GM18507 (cell line): Measurements from ENCODE around the gene PLOD3.

ENCODE experiments used
- DNase-seq: peaks from one replicate; pipeline ENCODE4 v3.0.0; 2011; ENCODE audit warnings: low read depth; ENCODE audit not compliant: insufficient read length; ENCODE audit errors: extremely low spot score
- FAIRE-seq: peaks from 2 replicates; lab custom pipeline; 2011; peaks lifted over from hg19 to GRCh38; lab: Jason Lieb, UNC

The PLOD3 gene

GRCh38 chr7:101240226-101241014 lies 23.0 kb upstream of the PLOD3 start:
- DNase-seq, result no peak
- no peak for FAIRE-seq

- FAIRE-seq, result no peak
- DNase-seq, result no peak
Observed at GRCh38 chr7:101239951-101240220, 22.5 kb upstream of the PLOD3 start.

DNA sequence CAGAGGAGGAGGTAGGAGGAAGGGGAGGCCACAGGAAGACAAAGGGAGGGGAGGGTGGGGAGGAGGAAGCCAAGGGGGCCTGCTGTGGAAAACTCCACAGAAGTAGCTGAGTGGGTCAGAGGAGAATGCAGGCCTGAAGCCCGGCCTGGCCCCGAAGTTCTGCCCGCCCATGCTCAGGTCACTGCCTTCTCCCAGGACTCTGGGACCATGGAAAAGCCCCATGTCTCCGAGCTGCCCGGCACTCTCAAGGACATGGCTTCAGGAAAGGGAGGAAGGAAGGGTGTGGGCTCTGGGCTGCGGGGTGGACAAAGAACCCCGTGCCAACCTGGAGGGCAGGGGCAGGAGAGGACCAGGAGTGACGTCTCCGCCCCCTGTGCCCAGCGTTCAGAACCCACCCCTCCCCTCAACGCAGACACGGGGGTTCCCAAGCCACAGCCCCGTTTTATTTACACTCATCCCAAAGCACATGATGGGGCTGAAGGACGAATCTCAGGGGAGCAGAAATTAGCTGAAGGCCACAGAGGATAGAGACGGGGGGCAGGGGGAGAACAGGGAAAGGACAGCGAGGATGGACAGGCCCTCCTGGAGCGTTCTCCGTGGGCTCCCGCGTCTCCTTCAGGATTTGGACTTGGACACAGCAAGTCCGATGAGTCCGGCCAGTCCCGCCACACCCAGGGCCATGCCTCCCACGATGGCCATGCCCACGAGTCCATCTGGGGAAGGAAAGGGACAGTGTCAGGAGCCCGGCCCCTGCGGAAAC lies 22.0 kb upstream of the PLOD3 start:
- no peak for DNase-seq
- no peak for FAIRE-seq

DNA sequence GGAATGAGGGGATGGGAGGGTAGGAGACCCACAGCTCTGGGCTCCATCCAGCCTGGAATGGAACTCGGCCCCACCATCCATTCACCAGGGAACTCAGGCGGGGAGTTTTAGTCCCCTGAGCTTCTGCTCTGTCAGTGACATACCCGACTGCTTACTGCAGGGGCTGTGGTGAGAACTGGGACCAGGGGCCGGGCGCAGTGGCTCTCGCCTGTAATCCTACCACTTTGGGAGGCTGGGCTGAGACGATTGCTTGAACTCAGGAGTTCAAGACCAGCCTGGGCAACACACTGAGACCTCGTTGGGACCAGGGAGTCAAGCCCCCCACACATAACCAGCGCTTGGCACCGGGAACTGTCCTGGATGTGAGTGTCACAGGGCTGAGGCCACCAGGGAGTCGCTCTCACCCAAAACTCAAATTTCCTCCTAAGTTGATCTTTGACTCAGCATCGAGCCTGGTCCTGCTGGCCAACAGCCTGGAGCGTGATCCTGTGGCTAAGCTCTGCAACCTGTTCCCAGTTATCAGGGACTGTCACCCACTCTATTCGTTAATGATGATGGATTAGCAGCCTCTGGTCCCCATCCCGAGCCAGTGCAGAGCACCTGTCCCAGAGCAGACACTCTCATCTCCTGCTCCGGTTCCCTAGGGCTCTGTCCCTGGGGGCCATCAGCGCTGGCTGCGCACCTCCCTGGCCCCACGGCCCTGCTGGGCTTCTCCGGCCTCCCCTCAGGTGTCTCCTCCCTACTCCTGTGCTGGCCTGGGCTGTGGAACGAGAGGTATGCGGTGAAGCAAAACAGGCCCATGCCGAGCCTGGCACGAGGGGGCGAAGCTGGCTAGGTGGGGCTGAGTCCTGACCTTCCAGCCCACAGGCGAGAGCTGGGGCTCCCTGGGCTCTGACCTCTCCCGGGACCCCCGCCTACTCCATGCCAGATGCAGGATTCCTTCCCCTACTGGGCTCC lies 21.1 kb upstream of the PLOD3 start:
- FAIRE-seq (no peak), DNase-seq (no peak)

GRCh38 chr7:101237206-101238067 lies 20.1 kb upstream of the PLOD3 start, which contains the start of gene CLDN15:
Gene CLDN15 (minus strand): TSS chr7:101237802. CDS start chr7:101237581, 221 bp downstream.
- FAIRE-seq, result no peak

DNA sequence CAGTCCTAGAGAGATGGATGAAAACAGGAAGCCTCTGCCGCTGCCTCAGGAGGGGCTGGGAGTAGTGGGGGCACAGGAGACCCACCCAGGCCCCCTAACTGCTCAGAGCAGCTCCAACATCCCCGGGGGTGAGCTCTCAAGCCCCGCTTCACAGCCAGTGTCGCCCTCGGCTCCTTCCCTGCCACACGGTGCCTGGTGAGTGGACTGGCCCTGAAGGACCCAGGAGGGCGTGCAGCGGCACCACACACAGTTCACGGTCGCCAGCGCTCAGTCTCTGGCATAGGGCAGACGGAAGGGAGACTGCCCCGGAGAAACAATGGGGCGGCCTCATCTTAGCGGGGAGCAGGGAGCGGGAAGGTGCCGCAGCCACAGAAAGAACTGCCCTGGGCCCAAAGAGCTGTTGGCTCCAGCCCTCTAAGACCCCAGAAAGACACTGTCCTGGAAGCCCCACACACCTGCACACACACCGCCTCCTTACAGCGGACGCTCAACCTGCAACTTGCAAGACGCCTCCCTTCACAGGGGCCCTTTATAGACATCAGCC lies 19.0 kb upstream of the PLOD3 start:
- FAIRE-seq (no peak), DNase-seq (no peak)

More at GRCh38 chr7:101237206-101238067, 20.1 kb upstream of the PLOD3 start, which contains the start of gene CLDN15:
- DNase-seq, result no peak

DNA sequence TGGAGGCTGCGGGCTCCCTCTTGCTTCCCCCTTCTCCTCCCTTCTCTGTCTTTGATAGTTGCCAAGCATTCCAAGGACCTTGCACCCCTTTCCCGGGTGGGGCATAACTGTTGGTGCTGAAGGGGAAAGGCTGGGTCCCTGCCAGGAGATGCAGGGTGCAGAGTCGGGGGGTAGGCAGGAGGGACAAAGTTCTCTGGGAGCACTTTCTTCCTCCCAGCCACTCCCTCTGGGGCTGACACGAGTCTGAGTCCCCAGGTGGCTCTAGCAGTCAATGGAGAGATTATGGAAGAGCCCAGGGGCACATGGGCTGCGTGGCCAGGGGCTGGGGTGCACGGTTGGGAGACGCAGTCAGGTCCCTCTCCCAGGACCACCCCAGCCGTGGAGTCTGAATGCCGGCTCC lies 18.1 kb upstream of the PLOD3 start:
- DNase-seq (no peak), FAIRE-seq (no peak)

- DNase-seq, result no peak
Observed at GRCh38 chr7:101235050-101235449, 17.7 kb upstream of the PLOD3 start.

GRCh38 chr7:101234636-101235035 lies 17.3 kb upstream of the PLOD3 start:
- FAIRE-seq, result no peak

More at GRCh38 chr7:101235050-101235449, 17.7 kb upstream of the PLOD3 start:
- FAIRE-seq, result no peak

GRCh38 chr7:101233907-101234547 lies 16.6 kb upstream of the PLOD3 start:
- no peak for DNase-seq
- FAIRE-seq, result no peak

More at GRCh38 chr7:101234636-101235035, 17.3 kb upstream of the PLOD3 start:
- no peak for DNase-seq

DNA sequence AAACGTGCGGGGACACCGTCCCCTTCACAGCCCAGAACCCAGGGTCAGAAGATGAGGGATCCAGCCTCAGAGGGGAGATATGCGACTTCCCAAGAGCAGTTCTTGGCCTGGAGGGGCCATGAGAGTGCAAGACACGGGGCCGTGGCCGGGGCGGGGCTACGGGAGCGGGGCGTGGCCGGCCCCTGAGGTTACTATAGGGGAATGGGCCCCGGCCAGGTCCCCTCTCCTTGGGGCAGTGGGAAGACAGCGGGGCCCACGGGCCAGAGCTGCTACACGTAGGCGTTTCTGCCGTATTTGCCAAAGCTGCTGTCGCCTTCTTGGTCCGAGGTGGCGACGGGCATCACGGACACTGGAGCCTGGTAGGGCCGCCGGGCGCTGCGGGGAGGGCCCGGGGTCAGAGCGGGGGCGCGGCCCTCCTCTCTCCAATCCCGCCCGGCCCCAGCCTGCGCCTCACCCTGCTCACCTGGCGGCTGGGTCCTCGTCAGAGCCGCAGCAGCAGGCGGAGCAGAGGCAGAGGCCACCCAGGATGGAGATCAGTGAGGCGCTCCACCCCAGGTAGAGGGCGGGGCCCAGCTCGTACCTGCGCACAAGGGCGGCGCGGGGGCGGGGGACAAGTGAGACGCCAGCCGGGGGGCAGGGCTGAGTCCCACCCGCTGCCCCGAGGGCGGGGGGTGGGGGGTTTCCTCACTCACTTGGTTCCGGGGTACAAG lies 14.9 kb upstream of the PLOD3 start:
- no peak for FAIRE-seq
- no peak for DNase-seq

- DNase-seq (no peak), FAIRE-seq (no peak)
Observed at GRCh38 chr7:101231644-101232043, 14.3 kb upstream of the PLOD3 start.

DNA sequence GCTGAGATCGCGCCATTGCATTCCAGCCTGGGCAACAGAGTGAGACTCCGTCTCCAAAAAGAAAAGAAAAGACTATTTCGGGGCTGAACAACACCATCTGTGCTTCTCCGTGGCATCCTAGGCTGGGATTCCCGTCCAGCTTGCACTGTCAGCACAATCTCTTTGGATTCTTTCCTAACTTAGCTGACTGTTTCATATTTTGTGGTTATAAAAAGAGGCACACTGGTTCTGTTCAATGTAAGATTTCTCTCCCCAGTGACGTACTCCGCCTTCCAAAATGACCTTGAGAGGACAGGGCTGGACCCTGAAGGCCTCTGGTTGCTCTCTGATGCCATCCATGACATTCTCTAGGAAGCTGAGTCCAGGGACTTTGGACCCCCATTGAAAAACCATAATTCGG lies 9.3 kb upstream of the PLOD3 start:
- no peak for FAIRE-seq

DNA sequence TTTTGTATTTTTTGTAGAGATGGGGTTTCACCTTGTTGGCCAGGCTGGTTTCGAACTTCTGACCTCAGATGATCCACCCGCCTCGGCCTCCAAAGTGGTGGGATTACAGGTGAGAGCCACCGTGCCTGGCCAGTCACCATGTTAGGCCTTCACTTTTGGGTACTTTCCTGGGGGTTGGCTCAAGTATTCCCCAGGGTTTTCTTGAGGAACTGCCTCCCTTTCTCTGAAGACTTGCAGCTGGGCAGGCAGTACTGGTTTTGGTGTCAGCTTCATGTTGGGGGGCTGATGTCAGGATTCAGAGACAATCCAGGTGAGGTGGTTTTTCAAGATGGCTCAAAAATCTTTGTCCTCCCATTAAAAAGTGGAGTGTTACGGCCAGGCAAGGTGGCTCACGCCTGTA lies 8.3 kb upstream of the PLOD3 start:
- DNase-seq (no peak), FAIRE-seq (no peak)

More for the DNA sequence above, 9.3 kb upstream of the PLOD3 start:
- DNase-seq, result no peak

DNA sequence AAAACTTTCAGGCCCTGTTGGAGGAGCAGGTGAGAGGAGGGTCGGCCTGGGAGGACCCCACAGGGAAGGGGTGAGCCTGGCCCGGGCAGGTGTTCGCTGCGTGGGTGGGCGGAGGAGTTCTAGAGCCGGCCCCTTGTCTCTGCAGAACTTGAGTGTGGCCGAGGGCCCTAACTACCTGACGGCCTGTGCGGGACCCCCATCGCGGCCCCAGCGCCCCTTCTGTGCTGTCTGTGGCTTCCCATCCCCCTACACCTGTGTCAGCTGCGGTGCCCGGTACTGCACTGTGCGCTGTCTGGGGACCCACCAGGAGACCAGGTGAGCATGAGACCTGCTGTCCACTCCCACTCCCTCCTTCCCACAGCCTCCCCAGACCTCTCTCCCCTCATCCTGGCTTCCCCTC lies 6.1 kb upstream of the PLOD3 start:
- DNase-seq (no peak), FAIRE-seq (no peak)

GRCh38 chr7:101222275-101222830 lies 5.0 kb upstream of the PLOD3 start:
- DNase-seq, result no peak
- FAIRE-seq, result no peak

DNA sequence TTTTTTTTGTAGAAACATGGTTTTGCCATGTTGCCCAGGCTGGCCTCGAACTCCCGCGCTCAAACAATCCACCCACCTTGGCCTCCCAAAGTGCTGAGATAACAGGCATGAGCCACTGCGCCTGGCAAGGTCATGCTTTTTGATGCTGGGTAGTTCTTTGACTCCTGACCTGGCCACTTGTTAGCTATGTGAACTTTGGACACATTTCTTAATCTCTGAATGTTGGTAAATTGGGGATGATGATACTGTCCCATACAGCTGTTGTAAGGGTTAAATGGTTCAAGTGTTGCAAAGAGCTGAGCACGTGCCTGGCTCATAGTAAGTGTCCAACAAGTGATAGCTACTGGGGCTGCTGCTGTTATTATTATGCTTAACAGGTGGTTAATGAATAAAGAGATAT lies 2.9 kb upstream of the PLOD3 start:
- FAIRE-seq (no peak), DNase-seq (no peak)
